ENCODE data around the gene SAMD5.

Gene SAMD5

GRCh38 chr6:147567141-147567805 is 58.8 kb downstream of the SAMD5 start:
- DNase-seq (ENCODE audit: low spot score): no peak

GRCh38 chr6:147569788-147570187 is 61.3 kb downstream of the SAMD5 start:
- no peak for DNase-seq (ENCODE audit: low spot score)

DNA sequence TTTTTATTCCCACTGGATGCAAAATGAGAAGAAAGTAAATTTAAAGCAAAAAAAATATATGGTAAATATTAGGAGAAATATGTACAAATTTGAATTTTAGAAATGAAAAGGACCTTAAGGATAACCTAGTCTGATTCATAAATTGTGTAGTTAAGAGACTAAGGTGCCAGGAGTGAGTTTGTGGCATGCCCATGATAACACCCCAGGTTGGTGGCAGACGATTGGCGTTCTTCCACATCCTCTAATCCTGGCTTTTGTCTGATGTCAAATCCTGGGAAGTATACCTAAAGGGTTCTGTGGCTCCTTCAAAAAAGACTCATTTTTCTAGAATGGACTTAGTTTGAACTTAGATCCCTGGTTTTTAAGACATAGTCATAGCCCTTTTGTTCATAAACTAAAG is 62.2 kb downstream of the SAMD5 start:
- no peak for DNase-seq (ENCODE audit: low spot score)

- DNase-seq (ENCODE audit: low spot score): no peak
Measured at GRCh38 chr6:147577488-147577887, 69.0 kb downstream of the SAMD5 start.

DNA sequence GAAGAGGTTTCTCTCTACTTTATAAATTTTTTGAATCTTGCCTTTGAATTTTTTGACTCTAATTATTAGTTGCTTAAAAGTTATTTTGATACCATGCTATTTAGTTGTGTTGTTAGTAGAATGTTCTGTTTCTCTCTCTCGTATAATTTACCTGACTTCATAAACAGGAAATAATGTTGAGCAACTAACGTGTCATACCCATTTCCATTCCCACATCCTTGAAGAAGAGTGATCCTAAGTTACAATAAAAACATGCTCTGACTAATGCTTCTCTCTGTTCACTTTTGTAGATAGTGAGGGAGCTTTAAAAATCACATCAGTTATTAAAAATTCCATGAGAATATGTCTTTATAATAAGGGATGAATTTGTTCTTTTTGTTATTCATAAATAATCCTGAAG is 69.7 kb downstream of the SAMD5 start:
- DNase-seq (ENCODE audit: low spot score): no peak

GRCh38 chr6:147578883-147579282 is 70.4 kb downstream of the SAMD5 start:
- no peak for DNase-seq (ENCODE audit: low spot score)

DNA sequence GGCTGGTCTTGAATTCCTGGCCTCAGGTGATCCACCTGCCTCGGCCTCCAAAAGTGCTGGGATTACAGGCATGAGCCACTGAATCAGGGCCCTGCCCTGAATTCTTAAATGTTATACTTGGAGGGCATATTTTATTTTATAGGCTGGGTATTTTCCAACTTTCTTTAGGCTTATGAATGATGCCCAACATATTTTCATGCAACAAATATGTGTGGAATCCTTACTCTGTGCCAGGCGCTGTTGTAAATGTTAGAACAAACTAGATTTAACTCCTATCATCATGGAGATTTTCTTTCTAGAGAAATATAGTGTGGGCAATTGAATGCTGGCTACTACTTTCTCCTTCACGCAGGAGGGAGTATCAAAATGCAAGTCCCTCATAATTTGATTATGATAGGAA is 71.2 kb downstream of the SAMD5 start:
- DNase-seq (ENCODE audit: low spot score): no peak

DNA sequence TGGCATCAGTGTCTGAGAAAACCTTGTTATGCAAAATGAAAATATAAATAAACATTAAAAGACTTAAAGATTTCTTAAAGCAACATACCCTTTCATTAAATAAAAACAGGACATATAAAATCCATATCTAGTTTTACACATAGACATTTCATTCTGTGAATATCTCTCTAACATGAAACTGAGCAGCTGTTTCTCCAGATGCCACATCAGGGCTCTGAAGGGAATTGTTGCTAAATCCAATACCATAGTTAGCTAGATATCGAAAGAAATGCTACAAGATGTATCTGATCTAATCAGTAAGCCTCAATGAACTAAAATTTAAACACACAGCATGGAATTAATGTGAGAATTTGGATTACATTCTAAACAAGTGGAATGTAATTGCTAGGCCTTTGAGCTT is 74.5 kb downstream of the SAMD5 start:
- no peak for DNase-seq (ENCODE audit: low spot score)

DNA sequence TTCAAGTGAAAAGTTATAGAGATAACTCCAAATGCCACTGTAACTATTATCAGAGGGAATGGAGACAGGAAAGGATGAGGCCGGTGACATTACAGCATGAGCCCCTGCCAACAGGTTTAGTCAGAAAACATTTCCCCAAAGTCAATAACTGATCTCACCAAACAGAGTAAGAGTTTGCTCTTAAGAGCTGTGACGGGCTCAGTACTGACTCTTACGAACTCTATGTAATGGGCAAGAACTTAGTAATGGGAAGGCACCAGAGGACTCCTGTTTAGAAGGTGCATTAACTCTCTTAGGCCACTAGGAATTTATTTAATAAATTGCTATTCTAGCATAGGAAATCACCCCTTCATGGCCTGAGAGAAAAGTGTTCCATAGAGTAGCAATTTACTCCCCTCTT is 76.8 kb downstream of the SAMD5 start:
- DNase-seq (ENCODE audit: low spot score): no peak

DNA sequence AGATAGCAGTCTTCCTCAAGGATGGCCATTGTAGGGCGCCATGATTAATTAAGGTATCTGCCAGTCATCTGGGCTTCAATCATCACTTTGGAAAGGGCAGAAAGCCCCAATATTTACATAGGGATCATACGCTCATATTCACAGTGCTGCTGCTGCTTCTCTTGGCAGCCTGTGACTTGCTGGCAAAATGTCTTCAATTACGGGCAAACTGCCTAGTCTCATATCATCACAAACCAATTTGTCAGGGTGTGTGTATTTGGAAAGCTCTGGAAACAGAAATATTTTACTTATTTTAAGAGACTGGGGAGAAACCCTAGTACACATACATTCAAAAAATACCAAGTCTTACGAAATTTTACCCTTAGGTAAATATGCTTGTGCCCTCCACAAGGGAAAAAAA is 77.6 kb downstream of the SAMD5 start:
- no peak for DNase-seq (ENCODE audit: low spot score)

DNA sequence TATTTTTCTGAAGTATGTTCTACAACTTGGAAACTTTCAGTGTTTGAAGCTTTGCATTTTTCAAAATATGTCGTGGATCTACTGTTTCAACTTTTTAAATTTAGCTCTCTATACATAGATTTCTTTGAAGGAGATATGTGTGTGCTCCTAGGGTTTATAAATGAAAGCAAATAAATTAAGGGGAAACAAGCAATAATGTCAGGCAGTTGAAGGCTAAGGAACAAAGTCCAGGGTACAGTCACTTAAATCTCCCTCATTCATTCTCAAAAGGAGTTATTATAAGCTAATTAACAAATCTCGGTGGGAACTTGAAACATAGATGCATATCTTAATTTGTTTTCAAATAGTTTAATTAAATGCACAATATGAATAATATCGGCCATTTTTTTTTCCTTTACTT is 79.4 kb downstream of the SAMD5 start:
- no peak for DNase-seq (ENCODE audit: low spot score)

GRCh38 chr6:147588469-147588868 is 80.0 kb downstream of the SAMD5 start:
- DNase-seq (ENCODE audit: low spot score): no peak

DNA sequence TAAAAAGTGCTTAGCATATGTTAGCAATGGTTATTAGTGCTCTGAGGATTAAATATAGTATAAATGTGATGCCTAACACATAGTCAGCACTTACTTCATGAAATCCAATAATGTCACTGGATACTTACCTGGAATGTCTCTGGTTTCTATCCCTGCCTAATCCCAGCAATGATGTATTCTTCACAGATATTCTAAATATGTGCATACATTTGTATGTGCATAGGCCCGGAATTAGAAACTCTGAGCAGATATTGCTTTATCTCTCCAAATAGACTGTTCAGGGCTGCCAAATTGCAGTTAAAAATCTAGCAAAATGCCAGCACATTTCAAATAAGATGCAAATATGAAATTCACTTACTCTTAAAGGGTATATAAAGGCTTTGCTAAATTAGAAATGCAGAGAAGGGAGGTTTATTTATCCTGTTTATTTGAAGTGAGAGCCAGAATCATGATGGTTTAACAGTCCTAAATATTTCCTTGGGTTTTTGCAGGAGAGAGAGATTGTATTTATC is 81.3 kb downstream of the SAMD5 start:
- DNase-seq (ENCODE audit: low spot score): no peak

DNA sequence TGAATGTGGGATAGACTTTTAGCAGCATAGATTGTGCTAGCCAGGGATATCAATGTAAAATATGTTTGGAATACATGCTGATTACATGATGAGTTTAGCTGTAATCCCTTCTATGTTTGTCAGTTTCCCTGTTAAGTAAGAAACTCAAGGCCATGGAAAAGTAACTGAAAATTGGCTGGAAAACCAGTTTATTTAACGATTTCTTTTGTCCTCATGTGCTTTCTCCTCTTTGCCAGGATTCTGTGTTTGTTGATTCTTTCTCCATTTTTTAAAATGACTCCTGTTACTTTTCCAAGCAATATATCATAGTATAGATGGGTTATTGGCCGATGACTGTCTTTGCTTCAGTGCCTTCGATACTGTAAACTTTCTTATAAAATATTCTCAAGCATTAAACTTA is 87.5 kb downstream of the SAMD5 start:
- no peak for DNase-seq (ENCODE audit: low spot score)

DNA sequence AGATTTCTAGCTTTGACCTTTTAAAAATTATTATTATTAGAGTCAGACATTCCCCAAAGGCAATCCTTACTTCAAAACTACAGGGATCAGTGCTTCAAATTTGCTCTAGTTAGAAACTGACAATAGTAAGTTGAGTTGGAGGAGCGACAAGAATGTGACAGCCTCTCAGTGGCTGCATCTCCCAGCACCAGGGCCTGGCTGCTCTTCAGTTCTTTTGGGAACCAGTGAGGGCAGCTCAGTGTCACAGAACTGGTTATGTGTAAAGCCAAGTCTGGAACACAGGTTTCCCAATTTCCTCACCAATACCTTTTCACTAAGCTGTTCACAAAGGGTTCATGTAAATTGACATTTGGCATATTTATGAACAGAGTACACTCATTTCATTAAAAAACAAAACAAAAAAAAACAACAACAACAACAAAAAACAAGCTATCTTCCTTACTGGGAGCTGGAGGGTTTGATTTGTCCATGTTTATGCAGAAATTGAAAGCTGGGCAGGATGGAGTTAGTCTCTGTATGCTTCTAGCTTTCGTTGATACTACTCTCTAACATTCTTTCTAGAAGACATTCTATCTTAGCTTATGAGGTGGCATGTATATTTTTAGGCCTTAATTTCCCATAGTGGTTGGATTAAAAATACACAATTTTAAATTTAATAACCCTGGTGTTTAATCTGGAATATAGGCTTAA is 95.0 kb downstream of the SAMD5 start:
- DNase-seq (ENCODE audit: low spot score): no peak

GRCh38 chr6:147604373-147604772 is 95.9 kb downstream of the SAMD5 start:
- DNase-seq (ENCODE audit: low spot score): no peak

- no peak for DNase-seq (ENCODE audit: low spot score)
Measured at GRCh38 chr6:147611992-147612391, 103.5 kb downstream of the SAMD5 start.

DNA sequence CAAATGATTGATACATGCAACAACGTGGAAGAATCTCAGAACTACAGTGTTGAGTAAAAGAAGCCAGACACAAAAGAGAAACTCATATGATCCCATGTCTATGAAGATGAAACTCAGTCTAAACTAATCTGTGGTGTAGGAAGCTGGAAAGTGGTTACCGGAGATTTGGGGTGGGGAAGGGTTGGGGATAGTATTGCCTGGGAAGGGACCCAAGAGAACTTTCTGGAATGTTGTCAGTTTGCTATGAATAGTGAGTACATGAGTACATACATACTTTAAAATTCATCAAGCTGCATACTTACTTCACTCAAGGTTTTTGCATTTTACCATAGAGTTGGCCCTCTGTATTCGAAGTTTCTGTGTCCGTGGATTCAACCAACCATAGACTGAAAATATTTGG is 106.0 kb downstream of the SAMD5 start:
- DNase-seq (ENCODE audit: low spot score): no peak

DNA sequence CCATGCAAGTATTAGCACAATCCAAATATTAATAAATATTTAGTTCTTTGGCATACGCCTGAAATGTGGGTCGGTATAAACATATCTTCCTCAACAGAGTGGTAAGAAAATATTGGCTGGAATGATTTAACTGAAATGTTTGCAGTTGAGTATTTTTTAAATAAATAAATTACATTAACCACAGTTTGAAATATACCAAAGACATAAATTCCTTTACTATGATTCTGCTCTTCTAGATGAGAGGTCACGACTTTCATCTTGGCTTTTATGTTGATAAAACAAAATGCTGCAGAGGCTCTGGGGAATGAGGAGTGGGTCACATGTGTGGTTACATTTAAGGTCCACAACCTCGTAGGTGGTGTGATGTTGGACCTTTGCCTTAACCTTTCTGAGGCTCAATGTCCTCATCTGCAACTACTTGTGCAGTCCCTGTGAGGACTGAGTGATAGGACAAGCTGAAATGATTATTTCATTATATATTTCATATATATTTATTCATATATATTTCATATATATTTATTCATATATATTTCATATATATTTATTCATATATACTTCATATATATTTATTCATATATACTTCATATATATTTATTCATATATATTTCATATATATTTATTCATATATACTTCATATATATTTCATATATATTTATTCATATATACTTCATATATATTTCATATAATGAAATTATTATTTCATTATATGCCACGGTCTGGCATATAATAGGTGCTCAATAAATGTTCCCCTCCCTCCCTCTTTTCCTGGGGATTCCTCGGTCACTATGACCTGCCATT is 107.4 kb downstream of the SAMD5 start:
- DNase-seq (ENCODE audit: low spot score): no peak

GRCh38 chr6:147617366-147617765 is 108.9 kb downstream of the SAMD5 start:
- DNase-seq (ENCODE audit: low spot score): no peak

GRCh38 chr6:147618457-147618856 is 110.0 kb downstream of the SAMD5 start:
- DNase-seq (ENCODE audit: low spot score): no peak

DNA sequence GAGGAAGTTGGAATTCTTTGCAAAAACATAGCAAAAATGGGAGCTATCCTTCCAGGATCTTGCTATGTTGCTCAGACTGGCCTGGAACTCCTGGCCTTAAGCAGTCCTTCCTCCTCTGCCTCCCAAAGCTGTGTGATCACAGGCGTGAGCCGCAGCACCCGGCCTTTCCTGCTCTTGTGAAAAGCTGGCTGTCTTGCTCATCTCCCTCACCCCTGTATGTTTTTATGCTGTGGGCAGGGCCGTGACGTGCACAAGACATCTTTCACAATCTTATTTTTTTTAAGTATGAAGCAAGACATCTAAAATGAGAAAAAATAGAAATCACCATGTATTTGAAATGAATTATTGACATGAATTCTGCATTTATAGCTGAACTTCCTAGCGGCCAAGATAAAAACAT is 110.4 kb downstream of the SAMD5 start:
- DNase-seq (ENCODE audit: low spot score): no peak
